HG03139 (cell line): Measurements from ENCODE around the gene TENM4.
"Not testable (repeated sequence)": the region's sequence is repeated elsewhere in the genome, so short reads cannot be mapped to it uniquely, and the experiment has no call there.

Experiments
- ATAC-seq: cut with Tn5 transposase; IDR thresholded peaks from one replicate; pipeline ENCODE4 v1.9.1; 2021; ENCODE audit not compliant: unreplicated experiment

The TENM4 gene

GRCh38 chr11:78922859-78923625, 517.8 kb downstream of the TENM4 start:
- no peak for ATAC-seq

GRCh38 chr11:78921509-78921908, 519.3 kb downstream of the TENM4 start:
- ATAC-seq, result no peak

GRCh38 chr11:78920329-78920728, 520.5 kb downstream of the TENM4 start:
- no peak for ATAC-seq

- ATAC-seq, result no peak
These were observed 524.1 kb downstream of the TENM4 start for GRCh38 chr11:78916759-78917158.

- ATAC-seq, result no peak
These were observed 526.3 kb downstream of the TENM4 start for GRCh38 chr11:78914503-78914902.

- no peak for ATAC-seq
These were observed 528.1 kb downstream of the TENM4 start for GRCh38 chr11:78912778-78913177.

GRCh38 chr11:78910322-78910721, 530.5 kb downstream of the TENM4 start:
- ATAC-seq, result no peak

- ATAC-seq, result no peak
These were observed 531.4 kb downstream of the TENM4 start for GRCh38 chr11:78909386-78909785.

- no peak for ATAC-seq
These were observed 533.2 kb downstream of the TENM4 start for GRCh38 chr11:78907636-78908035.

GRCh38 chr11:78906566-78906965, 534.3 kb downstream of the TENM4 start:
- no peak for ATAC-seq

- ATAC-seq, result no peak
These were observed 535.1 kb downstream of the TENM4 start for GRCh38 chr11:78905756-78906155.

- ATAC-seq, result no peak
These were observed 537.9 kb downstream of the TENM4 start for GRCh38 chr11:78902771-78903507.

GRCh38 chr11:78901831-78902230, 539.0 kb downstream of the TENM4 start:
- no peak for ATAC-seq

GRCh38 chr11:78898266-78898775, 542.5 kb downstream of the TENM4 start:
- ATAC-seq, result no peak

GRCh38 chr11:78893996-78894395, 546.8 kb downstream of the TENM4 start:
- ATAC-seq, result no peak

GRCh38 chr11:78889698-78890097, 551.1 kb downstream of the TENM4 start:
- ATAC-seq, result no peak

GRCh38 chr11:78886616-78887015, 554.2 kb downstream of the TENM4 start:
- ATAC-seq, result no peak

- no peak for ATAC-seq
These were observed 556.1 kb downstream of the TENM4 start for GRCh38 chr11:78884761-78885160.

GRCh38 chr11:78883506-78883905, 557.3 kb downstream of the TENM4 start:
- no peak for ATAC-seq

GRCh38 chr11:78879094-78879980, 561.5 kb downstream of the TENM4 start:
- ATAC-seq, result not testable (repeated sequence)

- ATAC-seq, result no peak
These were observed 562.2 kb downstream of the TENM4 start for GRCh38 chr11:78878631-78879030.
